Adrenal gland (tissue), 5 donors: ENCODE data around the gene KBTBD6.
"Not testable (repeated sequence)": the region's sequence is repeated elsewhere in the genome, so short reads cannot be mapped to it uniquely, and the experiment has no call there.

Experiments used
- CTCF ChIP-seq, 6 experiments: fragments of 450-650 bp in 4 of 6; fragments of 200-600 bp in 2 of 6; sonication (generic) in 1 of 6; IDR thresholded peaks; 1 replicate in 5 of 6; 2 replicates in 1 of 6; pipeline versions ENCODE4 v1.5.1 to v1.8.0; 2016 to 2021; ENCODE audit warnings: antibody characterized with exemption in 6 of 6, mild to moderate bottlenecking in 2 of 6, moderate library complexity in 1 of 6
- POLR2A ChIP-seq, 2 donors: fragments of 450-650 bp; IDR thresholded peaks; one replicate each; pipeline ENCODE4 v1.6.1; 2017; ENCODE audit warnings: antibody characterized with exemption in 2 of 2, mild to moderate bottlenecking in 2 of 2, moderate library complexity in 1 of 2
- donor health status: DM: no; HTN: no; CAD: no.

DNA sequence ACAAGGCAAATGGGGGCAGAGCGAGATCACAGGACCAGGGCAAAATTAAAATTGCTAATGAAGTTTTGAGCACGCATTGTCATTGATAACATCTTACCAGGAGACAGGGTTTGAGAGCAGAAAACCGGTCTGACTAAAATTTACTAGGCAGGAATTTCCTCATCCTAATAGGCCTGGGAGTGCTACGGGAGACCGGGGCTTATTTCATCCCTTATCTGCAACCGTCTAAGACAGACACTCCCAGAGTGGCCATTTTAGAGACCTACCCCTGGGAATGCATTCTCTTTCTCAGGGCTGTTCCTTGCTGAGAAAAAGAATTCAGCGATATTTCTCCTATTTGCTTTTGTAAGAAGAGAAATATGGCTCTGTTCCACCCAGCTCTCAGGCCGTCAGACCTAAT lies 43.0 kb upstream of the KBTBD6 start:
- not testable (repeated sequence) for TF ChIP-seq CTCF, POLR2A (IDR thresholded peaks at IDR 0.05)
